Smooth muscle cell of the coronary artery (primary cell): ENCODE data around the gene FAM170B. TPM values are rescaled to one million over a fixed set of nuclear protein-coding genes. Genes with fewer than 3 reads are reported as not detected.

Source experiments
- total RNA-seq: library from RNA; depleted of rRNA; stranded (reverse); fragments of >200 nt; gene quantifications from 2 replicates; pipeline ENCODE4 v1.2.3, GENCODE V29; 2014; ENCODE audit warnings: low replicate concordance

The FAM170B gene
- total RNA-seq = not detected in 2 replicates

GRCh38 chr10:49133706-49134248 is at the start of gene FAM170B:
FAM170B (minus strand) TSS chr10:49134021; CDS start chr10:49133918, 103 bp downstream.

GRCh38 chr10:49115015-49115795 is 18.6 kb downstream of the FAM170B start, which contains the start of gene VSTM4:
VSTM4 (minus strand) TSS chr10:49115522; CDS start chr10:49115485, 37 bp downstream.

Other genes starting within 250 kb of the FAM170B start
- gene LRRC18, start 194.2 kb downstream of the FAM170B start, total RNA-seq = not detected in 2 replicates
- 0.23 and 11.1 TPM in 2 replicates for gene VSTM4, start 18.5 kb downstream of the FAM170B start, total RNA-seq
- gene TMEM273, start 54.4 kb upstream of the FAM170B start, total RNA-seq = 0.47 TPM in 1 of 2 replicates, not detected in the other
- not detected in 2 replicates for gene C10orf71, start 165.1 kb upstream of the FAM170B start, total RNA-seq